Trophoblast cell (in vitro differentiated cells and primary cell): ENCODE results near the gene SPDL1.

ENCODE experiments used
- DNase-seq, 2 donors: peaks; one replicate each; pipeline ENCODE4 v3.0.0-alpha.2; 2016
- H2AFZ ChIP-seq: 2 replicates; pipeline ENCODE4 v1.6.1; 2013; ENCODE audit warnings: low read length, moderate library complexity, mild to moderate bottlenecking; ENCODE audit not compliant: insufficient read depth, poor library complexity
- H2AK5ac ChIP-seq: 2 replicates; pipeline ENCODE4 v1.6.1; 2013; ENCODE audit warnings: mild to moderate bottlenecking, low read length
- H2BK120ac ChIP-seq: 2 replicates; pipeline ENCODE4 v1.6.1; 2013; ENCODE audit warnings: low read length, mild to moderate bottlenecking, moderate library complexity; ENCODE audit not compliant: insufficient read depth, poor library complexity
- H2BK12ac ChIP-seq: 2 replicates; pipeline ENCODE4 v1.6.1; 2013; ENCODE audit warnings: mild to moderate bottlenecking, low read length, moderate library complexity
- H2BK5ac ChIP-seq: 2 replicates; pipeline ENCODE4 v1.6.1; 2013; ENCODE audit warnings: low read length, low read depth, moderate library complexity, mild to moderate bottlenecking; ENCODE audit not compliant: poor library complexity
- H3K14ac ChIP-seq: 2 replicates; pipeline ENCODE4 v1.6.1; 2013; ENCODE audit warnings: mild to moderate bottlenecking, low read length
- H3K18ac ChIP-seq: 2 replicates; pipeline ENCODE4 v1.6.1; 2013; ENCODE audit warnings: mild to moderate bottlenecking, low read length
- H3K23ac ChIP-seq: 2 replicates; pipeline ENCODE4 v1.6.1; 2013; ENCODE audit warnings: low read length
- H3K27ac ChIP-seq: 2 replicates; pipeline ENCODE4 v1.5.1; 2013; ENCODE audit warnings: low read depth, mild to moderate bottlenecking, inconsistent platforms, low read length, moderate library complexity
- H3K27me3 ChIP-seq: 2 replicates; pipeline ENCODE4 v1.6.1; 2013; ENCODE audit warnings: inconsistent platforms, mild to moderate bottlenecking, low read length, moderate library complexity; ENCODE audit not compliant: insufficient read depth
- H3K36me3 ChIP-seq, 2 experiments: 1 replicate in 1 of 2; 2 replicates in 1 of 2; pipeline ENCODE4 v1.6.1; 2013; ENCODE audit warnings: low read length in 2 of 2, mild to moderate bottlenecking in 2 of 2, moderate library complexity in 1 of 2; ENCODE audit not compliant: insufficient read depth in 2 of 2, control insufficient read depth in 1 of 2
- H3K4ac ChIP-seq: 2 replicates; pipeline ENCODE4 v1.6.1; 2013; ENCODE audit warnings: low read depth, mild to moderate bottlenecking, low read length, moderate library complexity
- H3K4me1 ChIP-seq, 2 experiments: 1 replicate in 1 of 2; 2 replicates in 1 of 2; pipeline ENCODE4 v1.6.1; 2013; ENCODE audit warnings: low read length in 2 of 2, mild to moderate bottlenecking in 2 of 2, moderate library complexity in 1 of 2; ENCODE audit not compliant: insufficient read depth in 2 of 2, control insufficient read depth in 1 of 2
- H3K4me2 ChIP-seq: 2 replicates; pipeline ENCODE4 v1.6.1; 2013; ENCODE audit warnings: inconsistent platforms, mild to moderate bottlenecking, low read length, moderate library complexity
- H3K4me3 ChIP-seq: 2 replicates; pipeline ENCODE4 v1.5.1; 2013; ENCODE audit warnings: mild to moderate bottlenecking, low read depth, low read length, inconsistent platforms
- H3K79me1 ChIP-seq: one replicate; pipeline ENCODE4 v1.6.1; 2013; ENCODE audit warnings: low read length
- H3K79me2 ChIP-seq: 2 replicates; pipeline ENCODE4 v1.6.1; 2013; ENCODE audit warnings: low read length, mild to moderate bottlenecking; ENCODE audit not compliant: control insufficient read depth, insufficient read depth, poor library complexity
- H3K9ac ChIP-seq: 2 replicates; pipeline ENCODE4 v1.6.1; 2013; ENCODE audit warnings: mild to moderate bottlenecking, low read length
- H3K9me3 ChIP-seq: 2 replicates; pipeline ENCODE4 v1.6.1; 2013; ENCODE audit warnings: low read depth, mild to moderate bottlenecking, control low read depth, inconsistent platforms, low read length; ENCODE audit not compliant: insufficient read depth
- H4K12ac ChIP-seq: 2 replicates; pipeline ENCODE4 v1.6.1; 2013; ENCODE audit warnings: low read depth, mild to moderate bottlenecking, low read length, moderate library complexity
- H4K8ac ChIP-seq: 2 replicates; pipeline ENCODE4 v1.6.1; 2013; ENCODE audit warnings: low read depth, mild to moderate bottlenecking, low read length, moderate library complexity
- H4K91ac ChIP-seq: one replicate; pipeline ENCODE4 v1.6.1; 2013; ENCODE audit warnings: low read depth, mild to moderate bottlenecking, low read length, moderate library complexity
- WGBS: extraction: QIAGEN DNeasy Blood & Tissue Kit; methylation state at CpG from one replicate; pipeline ENCODE4 v1.1.7; 2013; ENCODE audit warnings: missing lambda C conversion rate; ENCODE audit not compliant: insufficient read length, insufficient coverage; ENCODE audit errors: extremely low coverage; 5-methylcytosine and 5-hydroxymethylcytosine counted together

SPDL1 gene

DNA sequence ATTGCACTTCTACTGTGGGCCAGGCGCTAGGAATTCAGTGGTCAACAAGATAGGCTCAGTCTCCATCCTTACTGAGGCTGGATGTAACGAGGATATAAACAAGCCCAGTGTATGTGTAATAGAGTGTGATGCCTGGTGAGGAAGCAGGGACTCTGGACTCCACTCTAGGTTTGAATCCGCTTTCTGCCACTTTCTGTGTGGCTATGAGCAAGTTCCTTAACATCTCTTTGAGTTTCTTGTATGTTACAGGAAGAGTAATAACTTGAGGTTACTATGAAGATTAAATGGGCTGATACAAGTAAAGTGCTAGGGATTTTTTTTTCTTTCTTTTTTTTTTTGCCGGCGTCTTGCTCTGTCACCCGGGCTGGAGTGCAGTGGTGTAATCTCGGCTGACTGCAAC, 65.9 kb downstream of the SPDL1 start:
- Histone ChIP-seq H3K36me3 (no peaks in the 10 kb centered on the region), H2AFZ (no peak overlapping the region), H2BK120ac (no peak overlapping the region), H2BK12ac (no peak overlapping the region), H4K8ac (no peak overlapping the region), H3K23ac (no peak overlapping the region), H2AK5ac (no peak overlapping the region), H3K27me3 (no peaks in the 10 kb centered on the region), H3K4me3 (no peak overlapping the region), H3K4me1 (peaks cover 4 to 13% of the 10 kb centered on the region in 2 experiments), H3K14ac (no peak overlapping the region), H3K79me1 (no peaks in the 10 kb centered on the region), H3K4ac (no peak overlapping the region), H3K9ac (no peak overlapping the region), H3K79me2 (peaks cover 1% of the 10 kb centered on the region), H3K9me3 (peaks cover 2% of the 10 kb centered on the region), H3K4me2 (no peak overlapping the region), H4K12ac (no peak overlapping the region), H3K27ac (no peak overlapping the region), H3K18ac (no peak overlapping the region), H2BK5ac (no peak overlapping the region), H4K91ac (no peak overlapping the region)
- no CpG with 5 or more reads among the region's 7 CpGs for WGBS
- DNase-seq: no peak

GRCh38 chr5:169650701-169651331, 67.2 kb downstream of the SPDL1 start:
- H3K9me3 ChIP-seq: peaks cover 2% of the 10 kb centered on the region
- no peak overlapping the region for H3K4me2 ChIP-seq
- no peak overlapping the region for H2BK5ac ChIP-seq
- H3K4me1 ChIP-seq: peaks cover 4 to 13% of the 10 kb centered on the region in 2 experiments
- no peaks in the 10 kb centered on the region for H3K36me3 ChIP-seq
- no peak overlapping the region for H4K91ac ChIP-seq
- no peak overlapping the region for H4K12ac ChIP-seq
- WGBS: no CpG with 5 or more reads among the region's 5 CpGs
- H3K27ac ChIP-seq: peak overlapping the region; percentile 7
- no peak overlapping the region for H3K14ac ChIP-seq
- no peak overlapping the region for H2AFZ ChIP-seq
- no peak overlapping the region for H2BK120ac ChIP-seq
- no peak overlapping the region for H3K9ac ChIP-seq
- H3K79me1 ChIP-seq: no peaks in the 10 kb centered on the region
- H4K8ac ChIP-seq: no peak overlapping the region
- no peaks in the 10 kb centered on the region for H3K27me3 ChIP-seq
- H3K23ac ChIP-seq: no peak overlapping the region
- peak in 1 of 2 donors; percentile 28 for DNase-seq
- no peak overlapping the region for H3K4ac ChIP-seq
- no peak overlapping the region for H3K4me3 ChIP-seq
- no peak overlapping the region for H2AK5ac ChIP-seq
- no peak overlapping the region for H2BK12ac ChIP-seq
- peaks cover 1% of the 10 kb centered on the region for H3K79me2 ChIP-seq
- H3K18ac ChIP-seq: no peak overlapping the region

DNA sequence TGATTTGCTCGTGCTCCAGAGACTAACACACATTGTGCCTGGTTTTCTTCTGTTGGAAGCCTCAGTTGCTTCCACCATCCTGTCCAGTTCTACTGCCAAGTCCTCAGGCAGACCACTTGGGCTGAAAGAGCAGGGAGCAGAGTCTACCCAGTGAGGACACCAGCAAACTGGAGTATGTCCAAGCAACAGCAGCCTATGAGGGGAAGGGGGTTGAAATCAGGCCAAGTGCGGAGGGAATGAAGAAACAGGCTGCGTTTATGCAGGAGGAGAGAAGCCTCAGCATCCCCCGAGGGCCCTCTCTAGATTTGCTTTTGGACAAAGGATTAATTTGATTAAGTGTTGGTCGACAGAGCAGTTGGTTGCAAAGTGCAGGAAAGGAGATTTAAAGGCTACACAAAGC, 68.0 kb downstream of the SPDL1 start:
- WGBS: no CpG with 5 or more reads among the region's 5 CpGs
- no peak overlapping the region for H3K23ac ChIP-seq
- H2AFZ ChIP-seq: no peak overlapping the region
- DNase-seq: no peak
- peaks cover 4 to 13% of the 10 kb centered on the region in 2 experiments for H3K4me1 ChIP-seq
- H3K9ac ChIP-seq: no peak overlapping the region
- H4K8ac ChIP-seq: no peak overlapping the region
- no peak overlapping the region for H3K14ac ChIP-seq
- H3K79me1 ChIP-seq: no peaks in the 10 kb centered on the region
- H4K12ac ChIP-seq: no peak overlapping the region
- peaks cover 1% of the 10 kb centered on the region for H3K79me2 ChIP-seq
- H4K91ac ChIP-seq: no peak overlapping the region
- no peak overlapping the region for H2BK12ac ChIP-seq
- H3K27ac ChIP-seq: no peak overlapping the region
- no peak overlapping the region for H3K4ac ChIP-seq
- H3K4me3 ChIP-seq: no peak overlapping the region
- peak overlapping the region; percentile 3 for H3K18ac ChIP-seq
- H3K36me3 ChIP-seq: no peaks in the 10 kb centered on the region
- H3K27me3 ChIP-seq: no peaks in the 10 kb centered on the region
- no peak overlapping the region for H2AK5ac ChIP-seq
- no peak overlapping the region for H2BK120ac ChIP-seq
- H3K9me3 ChIP-seq: peaks cover 4% of the 10 kb centered on the region
- H2BK5ac ChIP-seq: no peak overlapping the region
- no peak overlapping the region for H3K4me2 ChIP-seq

GRCh38 chr5:169652057-169652456, 68.5 kb downstream of the SPDL1 start:
- no peak overlapping the region for H4K12ac ChIP-seq
- H3K27me3 ChIP-seq: no peaks in the 10 kb centered on the region
- no peak overlapping the region for H4K91ac ChIP-seq
- peaks cover 4 to 13% of the 10 kb centered on the region in 2 experiments for H3K4me1 ChIP-seq
- H3K27ac ChIP-seq: no peak overlapping the region
- no peak overlapping the region for H3K18ac ChIP-seq
- H4K8ac ChIP-seq: no peak overlapping the region
- no peak overlapping the region for H2BK12ac ChIP-seq
- H2AFZ ChIP-seq: no peak overlapping the region
- H2BK5ac ChIP-seq: no peak overlapping the region
- no peak for DNase-seq
- H3K14ac ChIP-seq: no peak overlapping the region
- no peak overlapping the region for H3K4ac ChIP-seq
- H3K4me3 ChIP-seq: no peak overlapping the region
- H2AK5ac ChIP-seq: no peak overlapping the region
- no peak overlapping the region for H3K4me2 ChIP-seq
- no CpG with 5 or more reads among the region's 1 CpG for WGBS
- H3K79me1 ChIP-seq: no peaks in the 10 kb centered on the region
- H3K23ac ChIP-seq: no peak overlapping the region
- H2BK120ac ChIP-seq: no peak overlapping the region
- no peaks in the 10 kb centered on the region for H3K36me3 ChIP-seq
- peaks cover 1% of the 10 kb centered on the region for H3K79me2 ChIP-seq
- peaks cover 4% of the 10 kb centered on the region for H3K9me3 ChIP-seq
- H3K9ac ChIP-seq: no peak overlapping the region
